GM18870 (cell line): ENCODE data around the gene HPS4.
A peak's percentile ranks its signal among the peaks of the same experiment; 100 is the strongest.
"Not testable (repeated sequence)": the region's sequence is repeated elsewhere in the genome, so short reads cannot be mapped to it uniquely, and the experiment has no call there.

Experiments
- ATAC-seq: cut with Tn5 transposase; IDR thresholded peaks from one replicate; pipeline ENCODE4 v1.9.1; 2021; ENCODE audit warnings: moderate library complexity; ENCODE audit not compliant: unreplicated experiment

Gene HPS4

DNA sequence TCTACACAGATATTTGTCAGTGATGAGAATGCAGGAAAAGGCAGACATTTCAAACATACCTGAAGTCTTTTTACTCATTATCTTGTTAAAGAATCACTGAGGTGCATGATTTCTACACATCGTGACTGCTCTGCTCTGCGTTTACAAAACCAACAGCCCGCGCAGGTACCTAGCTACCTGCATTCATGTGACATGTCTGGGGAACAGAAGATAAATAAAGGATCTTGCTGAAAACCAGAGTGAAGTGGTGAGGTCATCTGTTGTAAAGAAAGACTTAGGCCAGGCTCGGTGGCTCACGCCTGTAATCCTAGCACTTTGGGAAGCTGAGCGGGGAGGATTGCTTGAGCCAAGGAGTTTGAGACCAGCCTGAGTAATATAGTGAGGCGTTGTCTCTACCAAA, 38.8 kb downstream of the HPS4 start:
- ATAC-seq, result no peak

DNA sequence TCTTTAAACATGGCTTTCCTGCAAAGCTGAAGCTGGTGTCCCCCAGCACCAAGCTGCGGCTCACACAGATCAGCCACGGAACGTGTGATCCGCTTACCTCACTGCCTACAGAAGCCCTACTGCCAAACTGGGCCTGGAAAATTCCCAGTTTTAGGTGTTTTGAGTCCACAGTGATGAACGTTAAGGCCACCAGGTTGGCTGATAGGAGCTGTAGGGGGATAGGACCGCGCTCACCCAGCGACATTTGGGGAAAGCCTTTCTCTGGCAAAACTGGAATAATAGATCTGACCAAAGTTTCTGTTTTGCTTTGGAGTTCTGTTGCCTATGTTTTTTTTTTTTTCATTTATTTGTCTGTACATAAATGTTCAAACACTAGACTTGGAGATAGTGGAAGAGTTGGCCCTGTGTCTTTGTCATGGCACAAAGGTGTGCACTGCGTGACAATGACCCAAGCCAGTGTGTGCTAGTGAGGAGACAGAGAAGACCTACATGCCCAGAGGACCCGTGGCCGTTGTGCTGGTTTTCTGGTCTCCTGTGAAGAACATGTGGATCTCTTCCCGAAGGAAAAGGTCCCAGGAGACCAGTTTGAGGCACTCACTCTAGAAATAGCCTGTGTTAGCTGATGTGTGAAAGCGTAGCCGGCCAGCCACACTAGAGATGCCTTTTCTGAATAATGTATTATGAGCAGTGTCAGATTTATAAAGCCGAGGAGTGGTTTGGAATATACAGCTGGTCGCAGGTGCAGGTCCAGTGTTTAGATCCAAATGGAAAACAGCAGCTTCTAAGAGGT, 39.5 kb downstream of the HPS4 start:
- no peak for ATAC-seq

DNA sequence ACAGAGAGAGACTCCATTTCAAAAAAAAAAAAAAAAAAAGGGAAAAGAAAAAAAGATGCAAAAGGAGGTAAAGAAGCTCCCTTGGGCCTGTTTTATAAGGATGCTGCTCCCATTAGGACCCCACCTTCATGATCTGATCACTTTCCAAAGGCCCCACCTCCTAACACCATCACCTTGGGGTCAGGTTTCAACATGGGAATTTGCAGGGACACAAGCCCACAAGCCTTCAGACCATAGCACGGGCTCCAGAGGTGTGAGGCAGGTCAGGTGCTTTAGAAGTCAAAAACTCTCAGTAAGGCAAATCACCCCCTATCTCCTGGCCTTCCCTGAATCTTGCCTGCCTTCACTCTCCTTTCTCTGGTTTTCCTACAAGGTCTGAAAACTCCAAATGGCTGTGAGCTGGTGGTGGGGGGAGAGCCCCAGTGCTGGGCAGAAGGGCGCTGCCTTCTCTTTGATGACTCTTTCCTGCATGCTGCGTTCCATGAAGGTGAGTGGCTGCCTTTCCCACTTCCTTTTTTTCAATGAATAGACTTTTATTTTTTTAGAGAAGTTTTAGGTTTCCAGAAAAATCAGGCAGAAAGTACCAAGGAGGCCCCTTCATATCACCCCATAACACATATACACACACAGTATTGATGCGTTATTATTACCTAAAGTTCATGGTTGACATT, 41.4 kb downstream of the HPS4 start:
- ATAC-seq, result no peak

DNA sequence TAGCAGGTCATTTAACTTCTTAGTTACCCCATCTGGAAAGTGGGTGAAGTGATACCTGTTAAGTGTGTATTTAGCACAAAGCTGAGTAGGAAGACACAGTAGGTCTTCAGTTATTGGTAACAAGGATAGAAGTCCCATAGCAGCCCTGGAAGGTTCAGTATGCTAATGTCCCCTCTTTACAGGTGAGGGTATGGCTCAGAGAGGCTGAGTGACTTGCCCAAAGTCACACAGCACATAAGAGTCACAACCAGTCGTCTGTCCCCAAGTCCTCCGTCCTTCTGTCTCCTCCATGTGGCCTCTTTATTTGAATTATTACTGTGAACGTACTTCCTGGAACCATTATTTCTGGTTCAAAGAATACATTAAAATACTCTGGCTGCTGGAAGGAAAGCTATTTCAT, 44.0 kb downstream of the HPS4 start:
- ATAC-seq, result no peak

DNA sequence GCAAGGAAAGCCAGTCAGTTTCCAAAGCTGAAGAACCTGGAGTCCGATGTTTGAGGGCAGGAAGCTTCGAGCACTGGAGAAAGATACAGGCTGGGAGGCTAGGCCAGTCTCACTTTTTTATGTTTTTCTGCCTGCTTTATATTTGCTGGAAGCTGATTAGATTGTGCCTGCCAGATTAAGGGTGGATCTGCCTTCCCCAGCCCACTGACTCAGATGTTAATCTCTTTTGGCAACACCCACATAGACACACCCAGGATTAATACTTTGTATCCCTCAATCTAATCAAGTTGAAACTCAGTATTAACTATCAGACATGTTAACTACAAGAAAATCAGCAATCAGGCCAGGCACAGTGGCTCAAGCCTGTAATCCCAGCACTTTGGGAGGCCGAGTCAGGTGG, 44.8 kb downstream of the HPS4 start:
- not testable (repeated sequence) for ATAC-seq

DNA sequence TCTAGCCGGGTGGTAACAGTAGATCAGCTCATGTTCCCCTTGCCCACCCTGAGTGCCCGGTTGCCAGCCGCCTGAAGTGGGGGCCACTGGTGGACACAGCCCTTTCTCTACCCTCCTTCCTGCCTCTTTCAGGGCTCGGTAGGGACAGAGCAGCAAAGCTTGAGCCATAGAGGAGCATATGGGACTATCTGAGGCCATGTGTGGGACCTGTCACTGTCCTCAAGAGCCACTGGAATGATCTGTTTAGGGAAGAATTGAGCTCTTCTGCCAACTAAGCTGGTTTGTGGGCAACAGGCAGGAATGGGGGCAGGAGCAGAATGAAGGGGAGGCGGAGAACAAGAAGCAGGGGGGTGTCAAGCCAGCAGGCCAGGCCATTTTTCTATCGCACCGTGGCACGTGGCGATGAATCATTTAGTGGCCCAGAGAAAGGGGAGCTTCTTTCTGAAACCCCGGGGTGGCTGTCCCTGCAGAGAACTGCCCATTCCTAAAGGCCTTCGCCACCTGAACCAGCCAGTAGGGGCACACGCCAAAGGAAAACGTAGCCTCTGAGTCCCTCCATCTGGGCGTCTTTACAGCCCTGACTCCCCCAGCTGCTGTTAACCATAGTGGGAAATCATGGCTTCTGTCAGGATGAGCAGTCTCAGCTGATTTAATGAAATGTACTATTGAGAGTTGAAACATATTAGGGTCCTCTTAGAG, 45.7 kb downstream of the HPS4 start:
- ATAC-seq, result no peak

DNA sequence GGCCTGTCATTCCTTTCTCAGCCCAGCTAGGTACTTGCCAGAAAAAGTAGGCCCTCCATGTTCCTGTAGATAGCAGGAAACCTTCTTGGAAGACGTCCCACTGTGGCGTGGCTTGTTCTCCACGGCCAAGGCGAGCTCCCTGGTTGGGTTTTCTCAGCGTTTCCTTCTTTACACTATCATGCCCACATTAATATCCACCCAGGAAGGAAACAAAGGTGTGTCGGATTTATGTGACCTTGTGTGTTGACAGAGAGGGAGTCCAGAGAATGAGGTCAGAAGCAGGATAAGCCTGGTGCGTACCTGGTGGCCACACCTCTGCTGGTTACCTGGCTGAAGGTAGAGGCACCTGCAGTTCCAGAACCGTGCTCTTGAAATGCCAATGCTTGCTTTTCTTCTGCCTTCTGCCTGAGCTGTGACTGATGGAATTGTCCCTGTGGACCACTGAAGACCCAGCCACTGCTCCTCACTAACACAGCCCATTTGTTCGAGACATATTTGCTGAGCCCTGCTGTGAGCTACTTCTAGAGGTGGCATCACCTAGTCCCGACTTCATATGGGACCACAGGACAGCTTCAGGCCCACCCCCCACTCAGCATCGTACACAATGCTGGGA, 46.6 kb downstream of the HPS4 start:
- ATAC-seq, result no peak

DNA sequence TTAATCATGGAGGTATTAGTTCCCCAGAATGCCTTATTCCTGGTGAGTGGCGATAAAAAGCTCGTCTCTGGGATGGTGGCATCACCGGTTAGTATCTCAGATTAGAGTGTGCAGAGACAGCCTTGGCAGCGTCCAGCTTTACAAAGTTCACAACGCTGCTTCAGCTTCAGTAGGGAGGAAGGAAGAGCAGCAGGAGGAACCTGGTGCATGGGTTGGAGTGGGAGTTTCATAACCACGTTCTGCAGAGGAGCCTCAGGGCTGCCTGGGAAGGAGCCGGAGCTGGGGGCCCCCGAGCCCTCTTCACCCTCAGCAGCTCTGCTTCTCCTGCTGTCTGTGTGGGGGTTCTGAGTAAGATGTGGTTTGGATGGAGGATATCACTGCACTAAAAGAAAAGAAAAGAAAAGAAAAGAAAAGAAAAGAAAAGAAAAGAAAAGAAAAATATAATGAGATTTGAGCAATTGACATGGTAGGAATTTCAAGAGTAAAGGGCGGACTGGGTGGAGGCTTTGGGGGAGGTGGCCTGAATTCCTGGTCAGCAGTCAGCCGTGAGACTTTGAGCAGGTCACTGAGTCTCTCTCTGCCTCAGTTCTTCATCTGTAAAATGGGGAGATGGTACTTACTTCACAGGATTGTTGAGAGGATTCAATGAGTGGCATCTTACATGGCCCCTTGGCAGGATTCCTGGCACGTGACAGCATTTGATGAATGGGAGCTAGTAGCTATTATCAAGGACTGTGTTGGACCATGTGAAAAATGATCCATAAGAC, 48.1 kb downstream of the HPS4 start:
- ATAC-seq, result no peak

DNA sequence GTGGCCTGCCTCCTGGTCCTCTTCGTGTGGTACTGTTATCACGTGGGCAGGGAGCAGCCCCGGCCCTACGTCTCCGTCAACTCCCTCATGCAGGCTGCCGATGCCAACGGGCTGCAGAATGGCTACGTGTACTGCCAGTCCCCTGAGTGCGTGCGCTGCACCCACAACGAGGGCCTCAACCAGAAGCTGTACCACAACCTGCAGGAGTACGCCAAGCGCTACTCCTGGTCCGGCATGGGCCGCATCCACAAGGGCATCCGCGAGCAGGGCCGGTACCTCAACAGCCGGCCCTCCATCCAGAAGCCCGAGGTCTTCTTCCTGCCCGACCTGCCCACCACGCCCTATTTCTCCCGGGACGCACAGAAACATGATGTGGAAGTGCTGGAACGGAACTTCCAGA, 49.8 kb downstream of the HPS4 start:
- no peak for ATAC-seq

DNA sequence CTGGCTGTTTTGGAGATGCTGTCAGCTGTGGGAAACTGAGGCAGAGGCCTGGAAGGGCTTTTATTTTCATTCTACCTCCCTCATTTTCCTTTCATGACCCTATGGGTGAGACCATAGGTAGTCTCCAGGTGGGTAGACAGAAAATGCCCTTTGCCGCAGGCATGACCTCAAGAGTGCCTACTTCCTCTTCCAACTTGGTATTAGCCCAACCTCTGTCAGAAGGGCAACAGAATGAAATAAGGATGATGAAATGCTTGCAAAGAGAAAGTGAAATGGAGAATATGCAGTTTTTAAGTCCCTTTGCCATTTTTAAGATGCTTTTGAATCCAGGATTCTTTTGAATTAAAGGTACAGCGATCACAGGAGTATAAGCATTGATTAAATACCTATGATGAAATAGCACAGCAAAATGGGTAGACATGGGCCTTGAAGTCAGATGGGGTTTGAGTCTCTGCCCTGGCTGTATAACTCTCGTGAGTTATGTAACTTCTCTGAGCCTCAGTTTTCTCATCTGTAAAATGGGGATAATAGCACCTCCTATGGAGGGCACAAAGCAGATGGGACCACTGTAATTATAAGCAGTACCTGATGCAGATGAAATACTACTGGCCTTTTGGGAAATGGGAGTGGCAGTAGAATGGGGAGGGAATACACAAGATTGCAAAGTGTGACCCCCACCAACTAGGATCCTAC, 50.8 kb downstream of the HPS4 start:
- ATAC-seq, result no peak

DNA sequence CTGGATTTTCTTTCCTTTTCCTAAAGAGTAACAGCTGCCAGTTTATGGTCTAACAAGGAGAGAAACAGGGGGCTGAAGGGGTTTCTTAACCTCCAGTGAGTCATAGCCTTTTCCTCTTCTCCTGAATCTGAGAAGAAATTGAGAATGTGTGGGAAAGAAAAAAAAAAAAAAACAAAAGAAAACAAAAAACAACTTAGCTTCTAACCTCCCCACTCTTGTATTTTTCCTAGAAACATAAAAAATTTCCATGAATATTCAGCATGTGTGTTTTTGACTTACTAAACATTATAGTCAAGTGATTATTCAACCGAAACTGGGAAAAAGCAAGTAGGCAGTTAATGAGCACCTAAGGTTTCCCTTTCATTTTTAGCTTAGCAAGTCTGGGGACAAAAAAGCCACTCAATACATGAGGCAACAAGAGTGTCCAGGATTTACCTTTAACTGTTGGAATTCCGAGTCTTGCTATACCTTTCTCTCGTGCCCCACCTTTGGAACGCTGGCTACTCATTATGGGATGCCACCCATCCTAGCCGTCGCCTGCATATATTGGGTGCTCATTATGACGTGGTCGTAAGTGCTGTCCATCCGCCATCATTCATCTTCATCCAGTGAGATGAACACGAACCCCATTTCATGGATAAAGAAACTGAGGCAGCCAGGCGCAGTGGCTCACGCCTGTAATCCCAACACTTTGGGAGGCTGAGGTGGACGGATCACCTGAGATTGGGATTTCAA, 52.2 kb downstream of the HPS4 start:
- no peak for ATAC-seq

DNA sequence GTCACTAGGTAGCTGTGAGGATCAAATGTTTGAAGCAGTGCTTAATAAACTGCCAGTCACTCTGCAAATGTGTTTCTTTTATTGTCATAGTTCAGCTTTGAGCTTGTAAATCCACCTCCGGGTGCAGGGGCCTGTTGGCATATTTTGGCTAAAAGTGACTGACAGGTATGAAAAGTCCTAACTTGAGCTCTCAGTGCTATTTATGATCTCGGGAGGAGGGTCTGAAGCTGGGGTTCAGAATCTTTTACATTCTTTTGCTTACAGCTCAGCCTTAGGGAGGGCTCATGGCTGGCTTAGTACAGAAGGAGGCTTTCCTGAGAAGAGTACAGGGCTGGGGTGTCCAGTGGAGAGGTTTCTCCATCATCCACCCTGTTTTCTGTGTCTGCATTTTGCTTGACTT, 53.0 kb downstream of the HPS4 start:
- ATAC-seq, result no peak

DNA sequence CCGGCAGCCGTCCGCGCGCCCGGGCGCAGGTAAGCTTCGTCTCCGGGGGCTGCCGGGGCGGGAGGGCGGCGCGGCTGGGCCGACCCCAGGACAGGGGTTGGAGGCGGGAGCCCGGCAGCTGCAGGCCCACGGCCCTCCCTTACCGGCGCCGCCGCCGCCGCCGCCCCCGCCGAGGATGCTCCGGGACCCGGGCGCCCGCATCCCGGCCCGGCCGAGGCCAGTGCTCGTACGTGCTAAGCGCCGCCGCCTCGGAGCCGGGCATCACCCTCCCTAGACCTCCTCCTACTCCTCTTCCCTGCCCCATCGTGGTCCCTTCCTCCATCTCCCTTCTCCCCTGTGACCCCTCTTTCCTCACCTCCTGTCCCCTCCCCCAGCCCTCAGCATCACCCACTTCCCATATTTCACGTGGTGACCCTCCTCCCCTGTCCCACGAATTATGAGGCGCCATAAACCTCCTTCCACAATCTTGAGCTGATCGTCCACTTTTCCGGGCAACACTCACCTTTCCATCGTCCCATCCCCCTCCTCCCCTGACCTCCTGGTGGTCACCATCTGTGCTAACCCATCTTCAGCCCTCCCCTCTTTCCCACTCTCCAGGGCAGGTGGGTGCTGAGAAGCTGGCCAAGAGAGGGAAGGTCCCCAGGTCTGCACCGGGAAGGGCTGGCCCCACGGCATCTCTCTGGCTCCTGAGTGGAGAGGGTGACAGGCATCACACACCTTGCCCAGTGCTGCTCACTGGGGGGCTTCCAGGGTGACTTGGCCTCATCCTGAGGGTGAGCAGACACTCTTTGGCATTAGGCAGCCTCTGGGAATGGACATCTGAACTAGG, 53.9 kb downstream of the HPS4 start:
- ATAC-seq, result no peak

DNA sequence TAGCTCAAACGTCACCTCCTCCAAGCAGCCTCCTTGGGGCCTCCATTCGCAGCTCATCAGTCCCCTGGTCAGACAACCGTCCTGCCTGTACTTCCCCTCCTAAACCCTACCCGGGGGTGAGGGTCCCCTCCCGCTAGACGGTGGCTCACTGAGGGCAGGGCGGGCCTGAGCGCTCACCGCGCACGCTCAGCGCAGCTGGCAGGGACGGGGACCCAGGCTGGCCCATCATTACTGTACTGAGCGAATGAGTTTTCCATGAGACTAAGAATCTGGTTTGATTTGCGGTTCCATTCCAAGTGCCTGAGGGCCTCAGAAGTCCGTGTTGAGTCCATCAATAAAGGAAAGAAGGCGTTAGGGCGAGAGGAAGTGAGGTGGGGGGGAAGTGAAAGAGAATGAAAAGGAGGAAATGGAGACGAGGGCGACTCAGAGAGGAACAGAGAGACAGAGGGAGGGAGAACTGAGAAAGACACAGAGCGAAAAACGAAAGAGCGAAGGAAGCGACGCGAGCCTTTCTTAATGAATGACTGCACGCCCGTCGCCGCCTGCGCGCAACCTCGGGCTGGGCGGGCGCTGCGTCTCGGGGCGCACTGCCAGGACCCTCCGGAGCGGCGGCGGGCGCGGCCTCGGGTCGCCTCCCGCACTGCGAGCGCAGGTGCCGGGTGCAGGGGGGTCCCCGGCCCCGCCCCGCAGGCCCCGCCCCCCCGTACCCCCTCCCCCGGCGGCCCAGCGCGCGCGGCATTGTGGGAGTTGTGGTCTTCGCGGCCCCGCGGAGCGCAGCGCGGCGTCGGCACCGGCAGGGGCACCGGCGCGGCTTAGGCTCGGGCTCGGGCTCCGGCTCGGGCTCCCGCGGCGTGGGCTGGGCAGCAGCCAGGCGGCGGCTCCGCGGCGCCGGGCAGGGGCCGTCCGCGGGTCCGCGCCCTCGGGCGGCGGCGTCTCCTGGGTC, 54.8 kb downstream of the HPS4 start, which contains the start of gene ASPHD2:
TSS of gene ASPHD2 (plus strand) at position 746 of the 943 bp plus-strand sequence. CDS start 4,356 bp downstream, outside the sequence.
- ATAC-seq, result peak; percentile 57

DNA sequence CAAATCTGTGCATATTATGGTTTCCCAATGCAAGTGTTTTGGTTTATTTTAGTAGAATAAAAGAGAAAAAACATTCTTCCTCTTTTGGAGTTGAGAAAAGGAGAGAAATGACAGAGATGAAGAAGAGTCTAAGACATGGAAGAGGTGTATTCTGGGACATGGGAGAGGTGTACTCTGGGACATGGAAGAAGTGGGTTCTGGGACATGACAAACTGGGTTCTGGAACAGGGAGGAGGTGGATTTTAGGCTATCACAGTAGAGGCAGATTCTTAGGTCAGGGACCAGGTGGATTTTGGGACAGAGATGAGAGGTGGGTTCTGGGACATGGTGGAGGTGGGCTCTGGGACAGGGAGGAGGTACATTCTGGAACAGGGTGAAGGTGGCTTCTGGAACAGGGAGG, 56.7 kb downstream of the HPS4 start:
- no peak for ATAC-seq

DNA sequence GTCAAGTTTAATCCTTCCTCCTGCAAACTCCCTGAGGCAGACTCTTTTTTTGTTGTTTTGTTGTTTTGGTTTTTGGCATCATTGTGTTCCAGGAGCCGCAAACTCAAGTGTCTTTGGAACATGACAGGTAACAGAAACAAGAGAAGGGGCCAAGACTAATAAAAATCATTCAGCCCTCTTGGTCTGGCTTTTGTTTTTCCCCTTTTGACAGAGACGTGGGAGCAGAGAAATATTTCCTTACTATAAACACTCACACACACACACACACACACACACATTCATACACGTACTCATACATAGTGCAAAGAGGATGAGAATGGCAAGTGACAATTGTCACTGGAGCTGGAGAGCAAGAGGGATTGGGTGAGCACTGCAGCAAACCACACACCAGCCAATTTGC, 65.0 kb downstream of the HPS4 start:
- ATAC-seq, result no peak

DNA sequence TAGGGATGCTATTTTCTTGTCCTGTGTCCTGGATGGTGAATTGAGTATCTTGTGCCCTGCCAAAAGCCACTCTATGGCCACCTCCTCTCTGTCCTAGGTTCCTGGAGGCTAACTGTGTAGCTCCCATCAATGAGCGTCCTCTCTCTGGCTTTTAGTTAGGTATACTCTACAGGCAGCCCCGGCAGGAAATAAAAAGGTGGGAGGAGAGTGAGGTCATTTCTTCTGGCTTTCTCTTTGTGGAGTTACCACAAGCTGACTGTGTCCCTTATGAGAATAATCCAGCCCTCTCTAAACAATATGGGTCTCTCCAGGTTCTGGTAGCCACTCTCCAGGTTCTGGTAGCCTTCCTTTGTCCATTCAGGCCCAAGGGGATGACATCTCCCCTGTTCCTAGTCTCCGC, 66.2 kb downstream of the HPS4 start:
- no peak for ATAC-seq
